Right atrium auricular region (tissue), 2 donors: ENCODE results near the gene DMD. TPM values are rescaled to one million over a fixed set of nuclear protein-coding genes. Genes with fewer than 3 reads are reported as not detected.

Experiments used
- DNase-seq: peaks from one replicate; pipeline ENCODE4 v3.0.0-alpha.2; 2019; ENCODE audit warnings: low spot score
- H3K27ac ChIP-seq, 2 donors: fragments of 200-600 bp; sonication (generic); 1 replicate in 1 of 2; 2 replicates in 1 of 2; pipeline ENCODE4 v1.5.1; 2016 to 2019
- H3K27me3 ChIP-seq, 2 donors: fragments of 200-600 bp; sonication (generic); one replicate each; pipeline versions ENCODE4 v1.5.1 to v1.6.0; 2017 to 2019
- H3K36me3 ChIP-seq: fragments of 200-600 bp; sonication (generic); one replicate; pipeline ENCODE4 v1.5.1; 2016
- H3K4me1 ChIP-seq, 2 donors: fragments of 200-600 bp; sonication (generic); one replicate each; pipeline versions ENCODE4 v1.5.1 to v1.6.0; 2017 to 2019
- H3K4me3 ChIP-seq, 2 donors: fragments of 200-600 bp; sonication (generic); 1 replicate in 1 of 2; 2 replicates in 1 of 2; pipeline ENCODE4 v1.5.1; 2017 to 2019; ENCODE audit warnings: mild to moderate bottlenecking in 1 of 2, moderate library complexity in 1 of 2
- H3K9me3 ChIP-seq, 2 donors: fragments of 200-600 bp; sonication (generic); one replicate each; pipeline ENCODE4 v1.5.1; 2019
- CTCF ChIP-seq, 2 donors: fragments of 200-600 bp; sonication (generic); IDR thresholded peaks; one replicate each; pipeline ENCODE4 v1.5.1; 2019; ENCODE audit warnings: antibody characterized with exemption in 2 of 2
- total RNA-seq, 2 donors: library from RNA; depleted of rRNA; stranded (reverse); fragments of >200 nt; gene quantifications; one replicate each; pipeline ENCODE4 v1.1.0, GENCODE V29; 2016

DMD gene
- total RNA-seq, 2 donors from 2014 or later = 111 to 135 TPM

GRCh38 chrX:31302573-31303075 is 1908.7 kb downstream of the DMD start:
- no peaks in the 10 kb centered on the region for H3K9me3 ChIP-seq
- H3K27ac ChIP-seq = no peak overlapping the region
- no peak for DNase-seq
- H3K27me3 ChIP-seq = no peaks in the 10 kb centered on the region
- H3K36me3 ChIP-seq = no peaks in the 10 kb centered on the region
- TF ChIP-seq CTCF (IDR thresholded peaks at IDR 0.05) = no peak
- no peaks in the 10 kb centered on the region for H3K4me1 ChIP-seq
- no peak overlapping the region for H3K4me3 ChIP-seq

- H3K9me3 ChIP-seq = no peaks in the 10 kb centered on the region
- no peaks in the 10 kb centered on the region for H3K27me3 ChIP-seq
- no peak for TF ChIP-seq CTCF (IDR thresholded peaks at IDR 0.05)
- H3K36me3 ChIP-seq = no peaks in the 10 kb centered on the region
- no peaks in the 10 kb centered on the region for H3K4me1 ChIP-seq
- H3K27ac ChIP-seq = no peak overlapping the region
- no peak for DNase-seq
- H3K4me3 ChIP-seq = no peak overlapping the region
Measured at GRCh38 chrX:31301941-31302340, 1909.4 kb downstream of the DMD start.

GRCh38 chrX:31301203-31301602 is 1910.1 kb downstream of the DMD start:
- Histone ChIP-seq H3K4me3 (no peak overlapping the region), H3K4me1 (no peaks in the 10 kb centered on the region), H3K27me3 (no peaks in the 10 kb centered on the region), H3K9me3 (no peaks in the 10 kb centered on the region), H3K36me3 (no peaks in the 10 kb centered on the region), H3K27ac (no peak overlapping the region)
- TF ChIP-seq CTCF (IDR thresholded peaks at IDR 0.05) = no peak
- DNase-seq = no peak

- TF ChIP-seq CTCF (IDR thresholded peaks at IDR 0.05) = no peak
- Histone ChIP-seq H3K9me3 (no peaks in the 10 kb centered on the region), H3K4me1 (no peaks in the 10 kb centered on the region), H3K27ac (no peak overlapping the region), H3K36me3 (no peaks in the 10 kb centered on the region), H3K27me3 (no peaks in the 10 kb centered on the region), H3K4me3 (no peak overlapping the region)
- DNase-seq = no peak
Measured at GRCh38 chrX:31298916-31299315, 1912.4 kb downstream of the DMD start.

GRCh38 chrX:31297881-31298280 is 1913.5 kb downstream of the DMD start:
- Histone ChIP-seq H3K36me3 (no peaks in the 10 kb centered on the region), H3K4me1 (no peaks in the 10 kb centered on the region), H3K27me3 (no peaks in the 10 kb centered on the region), H3K4me3 (no peak overlapping the region), H3K9me3 (no peaks in the 10 kb centered on the region), H3K27ac (no peak overlapping the region)
- DNase-seq = no peak
- TF ChIP-seq CTCF (IDR thresholded peaks at IDR 0.05) = no peak

- no peak for DNase-seq
- H3K4me3 ChIP-seq = no peak overlapping the region
- H3K27ac ChIP-seq = no peak overlapping the region
- no peak for TF ChIP-seq CTCF (IDR thresholded peaks at IDR 0.05)
- H3K27me3 ChIP-seq = no peaks in the 10 kb centered on the region
- H3K9me3 ChIP-seq = no peaks in the 10 kb centered on the region
- H3K4me1 ChIP-seq = no peaks in the 10 kb centered on the region
- H3K36me3 ChIP-seq = no peaks in the 10 kb centered on the region
Measured at GRCh38 chrX:31294475-31294874, 1916.9 kb downstream of the DMD start.
